ENCODE data around the gene MED8. TPM values are rescaled to one million over a fixed set of nuclear protein-coding genes. Genes with fewer than 3 reads are reported as not detected.

The MED8 gene
- total and polyA plus RNA-seq, 2 experiments from 2014 or later: 16.6 to 25.7 TPM

- TF ChIP-seq, protein P1, sequence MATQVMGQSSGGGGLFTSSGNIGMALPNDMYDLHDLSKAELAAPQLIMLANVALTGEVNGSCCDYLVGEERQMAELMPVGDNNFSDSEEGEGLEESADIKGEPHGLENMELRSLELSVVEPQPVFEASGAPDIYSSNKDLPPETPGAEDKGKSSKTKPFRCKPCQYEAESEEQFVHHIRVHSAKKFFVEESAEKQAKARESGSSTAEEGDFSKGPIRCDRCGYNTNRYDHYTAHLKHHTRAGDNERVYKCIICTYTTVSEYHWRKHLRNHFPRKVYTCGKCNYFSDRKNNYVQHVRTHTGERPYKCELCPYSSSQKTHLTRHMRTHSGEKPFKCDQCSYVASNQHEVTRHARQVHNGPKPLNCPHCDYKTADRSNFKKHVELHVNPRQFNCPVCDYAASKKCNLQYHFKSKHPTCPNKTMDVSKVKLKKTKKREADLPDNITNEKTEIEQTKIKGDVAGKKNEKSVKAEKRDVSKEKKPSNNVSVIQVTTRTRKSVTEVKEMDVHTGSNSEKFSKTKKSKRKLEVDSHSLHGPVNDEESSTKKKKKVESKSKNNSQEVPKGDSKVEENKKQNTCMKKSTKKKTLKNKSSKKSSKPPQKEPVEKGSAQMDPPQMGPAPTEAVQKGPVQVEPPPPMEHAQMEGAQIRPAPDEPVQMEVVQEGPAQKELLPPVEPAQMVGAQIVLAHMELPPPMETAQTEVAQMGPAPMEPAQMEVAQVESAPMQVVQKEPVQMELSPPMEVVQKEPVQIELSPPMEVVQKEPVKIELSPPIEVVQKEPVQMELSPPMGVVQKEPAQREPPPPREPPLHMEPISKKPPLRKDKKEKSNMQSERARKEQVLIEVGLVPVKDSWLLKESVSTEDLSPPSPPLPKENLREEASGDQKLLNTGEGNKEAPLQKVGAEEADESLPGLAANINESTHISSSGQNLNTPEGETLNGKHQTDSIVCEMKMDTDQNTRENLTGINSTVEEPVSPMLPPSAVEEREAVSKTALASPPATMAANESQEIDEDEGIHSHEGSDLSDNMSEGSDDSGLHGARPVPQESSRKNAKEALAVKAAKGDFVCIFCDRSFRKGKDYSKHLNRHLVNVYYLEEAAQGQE (IDR thresholded peaks at IDR 0.05; ENCODE audit: unreplicated experiment): no peak
- TF ChIP-seq CREB1 (CRISPR knock-in tag; IDR thresholded peaks at IDR 0.05; ENCODE audit: low read depth): no peak
- no peak for TF ChIP-seq ZNF331 (CRISPR knock-in tag; IDR thresholded peaks at IDR 0.05; ENCODE audit: low read depth)
- no peak for TF ChIP-seq POLR2AphosphoS5 (IDR thresholded peaks at IDR 0.05; ENCODE audit: low read depth)
- TF ChIP-seq ETS1 (IDR thresholded peaks at IDR 0.05): no peak
Measured at GRCh38 chr1:43386676-43387075, 2.9 kb downstream of the MED8 start (continued).

GRCh38 chr1:43383449-43383848, 6.2 kb downstream of the MED8 start:
- H3K9me3 Mint-ChIP-seq: no peaks in the 10 kb centered on the region
- H3K36me3 Mint-ChIP-seq (ENCODE audit: low read depth): peaks cover 39% of the 10 kb centered on the region
- peaks cover 3% of the 10 kb centered on the region for H3K27me3 Mint-ChIP-seq (ENCODE audit: insufficient read depth, low read depth, poor library complexity)
- H3K79me2 ChIP-seq (replicated peaks; ENCODE audit: insufficient read depth): peaks cover 12% of the 10 kb centered on the region
- H3K4me3 Mint-ChIP-seq: no peak overlapping the region
- ATAC-seq (no peak), DNase-seq (ENCODE audit: low spot score) (no peak)
- no peak overlapping the region for H3K27ac ChIP-seq (ENCODE audit: low read depth)
- peaks cover under 1% of the 10 kb centered on the region; the same call in 1 of the 2 replicates for H3K4me1 ChIP-seq (ENCODE audit: insufficient read depth)
- peaks cover 25% of the 10 kb centered on the region for H3K36me3 ChIP-seq (ENCODE audit: insufficient read depth)
- H3K4me1 Mint-ChIP-seq: peaks cover 1% of the 10 kb centered on the region
- H3K4me2 ChIP-seq: no peak overlapping the region
- H3K9me2 ChIP-seq (ENCODE audit: insufficient read depth): no peaks in the 10 kb centered on the region
- no peaks in the 10 kb centered on the region for H3K27me3 ChIP-seq (ENCODE audit: insufficient read depth)
- H3K27ac Mint-ChIP-seq: no peak overlapping the region
- no peaks in the 10 kb centered on the region for H3F3A ChIP-seq (replicated peaks; ENCODE audit: low read depth)
- H3K4me3 ChIP-seq: no peak overlapping the region
- TF ChIP-seq CTCF (conservative IDR thresholded peaks at IDR 0.05; ENCODE audit: low read depth in 2 of 2): 0 out of 4 replicates have a peak, but pooled peaks of 1 of the 2 experiments have one; percentile 23
- no peak for TF ChIP-seq NANOG (IDR thresholded peaks at IDR 0.05; ENCODE audit: borderline replicate concordance)
- no peak for TF ChIP-seq ZNF331 (CRISPR knock-in tag; IDR thresholded peaks at IDR 0.05; ENCODE audit: low read depth)
- no peak for TF ChIP-seq ZNF462 (CRISPR knock-in tag; IDR thresholded peaks at IDR 0.05)
- TF ChIP-seq ETS1 (IDR thresholded peaks at IDR 0.05): no peak
- H2AFZ ChIP-seq: no peak overlapping the region
- H4K20me1 ChIP-seq (replicated peaks; ENCODE audit: insufficient read depth): peaks cover 5% of the 10 kb centered on the region; the same call in 1 of the 2 replicates

Measured in GM23338 (cell line).